Colon (tissue), 2 donors: ENCODE measurements around the gene OTOP2.
"Not testable (repeated sequence)": the region's sequence is repeated elsewhere in the genome, so short reads cannot be mapped to it uniquely, and the experiment has no call there.

Experiments
- FAIRE-seq: peaks from 2 replicates; lab custom pipeline; 2012; peaks lifted over from hg19 to GRCh38; lab: Jason Lieb, UNC
- donor health status: control.
- donor health status: control.

The OTOP2 gene

GRCh38 chr17:74972107-74972972 is 48.3 kb downstream of the OTOP2 start, which contains the start of gene HID1:
HID1 (minus strand) TSS chr17:74972759; CDS start chr17:74972656, 103 bp downstream.
- FAIRE-seq: no peak

DNA sequence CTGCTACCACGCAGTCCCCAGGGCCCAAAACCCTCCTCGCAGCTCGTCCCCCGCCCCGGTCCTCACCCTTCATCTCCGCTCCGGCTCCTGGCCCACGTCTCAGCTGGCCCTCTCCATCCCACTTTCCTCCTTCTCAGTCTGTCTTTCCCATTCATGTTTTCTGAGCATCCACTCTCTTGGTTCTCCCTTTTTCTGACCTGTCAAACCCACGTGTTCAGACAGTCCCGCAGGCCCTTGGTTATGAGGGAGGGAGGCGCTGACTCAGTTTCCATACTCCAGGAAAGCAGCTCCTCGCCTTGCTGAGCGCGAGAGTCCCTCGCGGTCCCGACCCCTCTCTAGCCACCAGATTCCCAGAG is 48.9 kb downstream of the OTOP2 start:
- FAIRE-seq: no peak

DNA sequence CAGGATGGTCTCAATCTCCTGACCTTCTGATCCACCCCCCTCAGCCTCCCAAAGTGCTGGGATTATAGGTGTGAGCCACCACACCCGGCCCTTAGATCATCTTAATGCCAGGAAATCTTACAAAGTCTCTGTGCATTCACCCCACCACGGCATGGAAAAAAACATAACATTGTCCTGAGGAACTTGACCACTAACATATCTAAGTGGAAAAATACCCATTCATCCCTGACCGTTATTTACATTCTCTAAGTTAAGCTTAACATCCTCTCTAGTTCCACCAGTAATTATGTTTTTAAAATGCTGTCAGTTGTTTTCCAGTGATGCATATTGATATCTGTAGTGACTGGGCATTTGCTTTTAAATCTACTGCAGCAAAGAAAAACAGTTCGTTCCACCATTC is 51.9 kb downstream of the OTOP2 start:
- no peak for FAIRE-seq

DNA sequence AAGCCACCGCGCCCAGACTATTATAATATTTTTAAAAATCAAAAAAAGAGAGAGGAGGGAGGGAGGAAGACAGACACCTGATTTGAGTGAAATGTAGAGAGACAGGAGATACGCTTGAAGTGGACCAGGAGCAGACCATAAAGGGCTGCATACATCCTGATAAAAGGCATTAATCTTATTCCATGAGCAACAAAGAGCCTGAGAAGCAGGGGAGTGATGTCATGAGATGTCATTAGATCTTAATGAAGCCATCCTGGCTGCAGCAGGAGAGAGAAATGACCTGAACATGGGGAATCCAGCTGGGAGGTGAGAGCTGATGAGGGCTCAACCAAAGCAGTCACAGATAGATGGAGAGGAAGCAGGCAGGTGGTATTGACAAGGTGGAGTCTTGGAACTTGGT is 53.7 kb downstream of the OTOP2 start:
- FAIRE-seq: no peak

- no peak for FAIRE-seq
Measured at GRCh38 chr17:74978240-74978639, 54.2 kb downstream of the OTOP2 start.

GRCh38 chr17:74979408-74980146 is 55.5 kb downstream of the OTOP2 start:
- FAIRE-seq: no peak

- FAIRE-seq: no peak
Measured at GRCh38 chr17:74981318-74981978, 57.4 kb downstream of the OTOP2 start.

DNA sequence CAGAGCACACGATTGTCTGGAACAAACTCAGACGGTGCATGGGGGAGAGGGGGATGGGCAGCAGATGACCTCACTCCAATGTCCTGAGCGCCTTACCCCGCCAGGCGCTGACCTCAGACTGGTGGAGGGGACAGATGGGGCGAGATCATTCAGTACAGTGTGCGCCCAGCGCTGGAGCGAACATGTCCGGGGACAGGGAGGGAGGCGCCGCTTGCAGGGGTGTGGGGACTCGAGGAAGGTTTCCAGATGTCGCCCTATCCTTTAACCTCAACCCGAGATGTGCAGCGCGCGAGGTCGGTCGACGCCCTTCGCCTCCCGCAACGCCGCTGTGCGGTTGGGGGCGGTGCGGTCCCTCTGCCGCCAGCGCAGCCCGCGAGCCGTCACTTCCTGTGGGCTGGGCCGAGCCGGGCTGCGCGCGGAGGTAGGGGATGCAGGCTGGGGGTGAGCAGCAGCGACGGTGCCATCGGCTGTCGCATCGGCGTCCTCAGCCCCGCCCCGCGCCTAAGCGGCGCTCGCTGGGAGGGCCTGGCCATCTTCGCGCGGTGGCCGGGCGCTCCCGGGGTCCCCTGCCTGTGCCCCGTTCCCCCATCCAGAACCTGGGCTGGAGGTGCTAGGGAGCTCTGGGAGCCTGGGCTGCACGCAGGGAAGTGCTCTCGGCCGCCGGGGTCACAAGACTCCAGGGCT is 58.0 kb downstream of the OTOP2 start:
- FAIRE-seq: no peak

DNA sequence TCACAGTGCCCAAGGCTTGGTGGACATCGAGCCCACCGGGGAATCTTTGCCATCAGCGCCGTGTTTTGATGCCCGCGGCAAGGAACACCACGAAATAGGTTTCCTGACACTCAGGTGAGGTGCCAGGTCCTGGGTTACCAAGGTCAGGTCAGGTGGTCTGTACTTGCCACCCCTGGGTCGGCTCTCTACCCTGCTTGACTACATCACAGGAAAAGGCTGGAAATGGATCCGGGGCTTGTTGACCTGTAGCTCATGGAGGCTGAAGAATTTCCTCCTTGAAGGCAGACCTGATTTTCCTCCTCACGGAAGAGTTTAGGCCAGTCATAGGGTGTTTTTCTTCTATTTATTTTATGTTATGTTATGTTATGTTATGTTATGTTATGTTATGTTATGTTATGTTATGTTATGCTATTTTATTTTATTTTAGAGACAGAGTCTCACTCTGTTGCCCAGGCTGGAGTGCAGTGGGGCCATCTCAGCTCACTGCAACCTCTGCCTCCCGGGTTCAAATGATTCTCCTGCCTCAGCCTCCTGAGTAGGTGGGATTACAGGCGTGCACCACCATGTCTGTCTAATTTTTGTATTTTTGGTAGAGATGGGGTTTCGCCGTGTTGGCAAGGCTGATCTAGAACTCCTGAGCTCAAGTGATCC is 58.7 kb downstream of the OTOP2 start:
- FAIRE-seq: not testable (repeated sequence)
